HG02973 (cell line): Measurements from ENCODE around the gene SLC12A7.

ENCODE experiments used
- ATAC-seq: cut with Tn5 transposase; IDR thresholded peaks from one replicate; pipeline ENCODE4 v1.9.1; 2021; ENCODE audit warnings: moderate library complexity; ENCODE audit not compliant: unreplicated experiment

Gene SLC12A7

DNA sequence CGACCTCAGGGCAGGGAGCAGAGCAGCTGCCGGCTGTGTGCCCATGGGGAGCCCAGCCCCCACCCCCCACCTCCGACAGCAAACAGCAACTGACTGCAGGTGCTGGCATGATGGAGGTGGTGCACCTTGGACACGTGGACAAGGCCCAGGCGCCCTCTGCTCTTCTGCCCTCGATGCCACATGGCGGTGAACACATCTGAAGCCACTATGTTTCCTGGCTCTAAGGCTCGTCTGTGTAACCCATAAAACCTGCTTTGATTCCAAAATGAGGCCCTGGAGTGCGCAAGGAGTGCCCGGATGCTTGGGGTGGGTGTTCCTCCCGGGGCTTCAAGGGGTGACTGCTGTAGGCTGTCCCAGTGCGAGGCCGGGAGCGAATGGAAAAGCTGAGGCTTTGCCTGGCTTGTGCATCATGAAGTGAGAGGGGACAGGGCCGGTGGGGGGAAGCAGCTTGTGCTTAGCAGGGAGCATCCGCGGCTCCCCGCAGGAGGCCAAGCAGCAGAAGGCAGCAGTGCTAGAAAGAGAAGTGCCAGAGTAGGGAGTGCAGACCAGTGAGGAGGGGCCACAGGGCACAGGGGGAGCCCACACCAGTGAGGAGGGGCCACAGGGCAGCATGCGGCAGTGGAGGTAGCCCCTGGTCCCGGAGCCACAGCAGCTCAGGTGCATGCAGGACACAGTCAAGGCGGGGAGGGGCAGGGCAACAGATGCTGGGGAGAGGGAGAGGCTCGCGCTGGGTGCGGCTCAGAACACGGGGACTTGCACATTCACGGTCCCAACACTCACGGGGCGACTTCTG is 73.2 kb downstream of the SLC12A7 start:
- ATAC-seq: no peak

DNA sequence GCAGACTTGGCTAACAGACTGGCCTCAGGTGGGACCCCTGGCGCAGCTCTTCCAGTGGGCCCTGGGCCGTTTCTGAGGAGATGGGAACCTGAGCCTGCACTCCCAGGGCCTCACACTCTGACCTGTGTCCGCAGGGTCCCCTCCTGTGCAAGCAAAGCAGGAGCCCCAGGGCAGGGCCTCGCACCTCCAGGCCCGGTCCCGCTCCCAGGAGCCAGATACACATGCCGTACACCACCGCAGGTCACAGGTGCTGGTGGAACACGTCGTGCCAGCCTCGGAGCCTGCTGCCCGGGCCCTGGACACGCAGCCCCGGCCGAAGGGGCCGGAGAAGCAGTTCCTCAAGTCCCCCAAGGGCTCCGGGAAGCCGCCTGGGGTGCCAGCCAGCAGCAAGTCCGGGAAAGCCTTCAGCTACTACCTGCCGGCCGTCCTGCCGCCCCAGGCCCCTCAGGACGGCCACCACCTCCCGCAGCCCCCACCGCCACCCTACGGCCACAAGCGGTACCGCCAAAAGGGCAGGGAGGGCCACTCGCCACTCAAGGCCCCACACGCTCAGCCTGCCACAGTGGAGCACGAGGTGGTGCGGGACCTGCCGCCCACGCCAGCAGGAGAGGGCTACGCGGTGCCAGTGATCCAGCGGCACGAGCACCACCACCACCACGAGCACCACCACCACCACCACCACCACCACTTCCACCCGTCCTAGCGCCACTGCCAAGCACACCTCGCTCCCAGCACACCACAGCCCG is 74.0 kb downstream of the SLC12A7 start:
- ATAC-seq: no peak

DNA sequence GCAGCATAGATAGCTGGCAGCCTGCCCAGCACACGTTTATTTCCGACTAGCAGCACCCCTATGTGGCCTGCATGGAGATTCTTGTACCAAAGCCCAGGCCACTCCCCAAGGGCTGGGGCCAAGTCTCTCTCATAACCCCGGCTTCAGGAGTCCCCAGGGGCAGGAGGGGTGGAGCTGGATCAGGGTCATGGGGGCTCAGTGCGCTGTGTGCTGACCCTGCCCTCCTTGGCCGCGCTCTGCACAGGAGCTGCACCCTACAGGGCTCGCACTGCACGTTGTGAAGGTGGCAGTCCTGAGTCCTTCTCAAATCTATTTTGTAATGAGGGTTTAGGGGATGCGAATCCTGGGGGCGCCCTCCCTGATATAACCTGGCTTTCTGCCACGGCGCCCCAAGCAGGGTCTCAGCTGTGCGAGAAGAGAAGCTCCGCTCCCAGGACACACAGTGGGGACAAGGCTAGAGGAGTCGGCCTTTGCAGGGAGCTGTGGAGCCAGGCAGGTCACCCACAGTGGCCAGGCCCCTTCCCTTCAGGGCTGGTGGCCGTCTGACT is 74.7 kb downstream of the SLC12A7 start:
- no peak for ATAC-seq

DNA sequence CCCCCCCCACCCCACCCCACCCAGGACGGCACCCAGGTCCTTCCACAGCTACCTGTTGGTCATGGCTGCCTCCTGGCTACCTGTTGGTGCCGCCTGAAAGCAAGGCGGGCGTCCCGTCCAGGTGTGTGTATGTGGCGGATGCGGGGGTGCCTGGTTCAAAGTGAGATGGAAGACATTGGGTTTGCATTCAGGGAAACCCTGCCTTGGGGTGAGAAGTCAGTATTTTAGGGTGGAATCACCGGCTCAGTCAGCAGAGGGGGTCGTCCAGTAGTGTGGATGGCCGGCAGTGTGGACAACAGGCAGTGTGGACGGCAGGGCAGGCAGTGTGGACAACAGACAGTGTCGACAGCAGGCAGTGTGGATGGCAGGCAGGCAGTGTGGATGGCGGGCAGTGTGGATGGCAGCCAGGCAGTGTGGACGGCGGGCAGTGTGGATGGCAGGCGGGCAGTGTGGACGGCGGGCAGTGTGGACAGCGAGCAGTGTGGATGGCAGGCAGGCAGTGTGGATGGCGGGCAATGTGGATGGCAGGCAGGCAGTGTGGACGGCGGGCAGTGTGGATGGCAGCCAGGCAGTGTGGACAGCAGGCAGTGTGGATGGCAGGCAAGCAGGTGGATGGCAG is 75.2 kb downstream of the SLC12A7 start:
- no peak for ATAC-seq

DNA sequence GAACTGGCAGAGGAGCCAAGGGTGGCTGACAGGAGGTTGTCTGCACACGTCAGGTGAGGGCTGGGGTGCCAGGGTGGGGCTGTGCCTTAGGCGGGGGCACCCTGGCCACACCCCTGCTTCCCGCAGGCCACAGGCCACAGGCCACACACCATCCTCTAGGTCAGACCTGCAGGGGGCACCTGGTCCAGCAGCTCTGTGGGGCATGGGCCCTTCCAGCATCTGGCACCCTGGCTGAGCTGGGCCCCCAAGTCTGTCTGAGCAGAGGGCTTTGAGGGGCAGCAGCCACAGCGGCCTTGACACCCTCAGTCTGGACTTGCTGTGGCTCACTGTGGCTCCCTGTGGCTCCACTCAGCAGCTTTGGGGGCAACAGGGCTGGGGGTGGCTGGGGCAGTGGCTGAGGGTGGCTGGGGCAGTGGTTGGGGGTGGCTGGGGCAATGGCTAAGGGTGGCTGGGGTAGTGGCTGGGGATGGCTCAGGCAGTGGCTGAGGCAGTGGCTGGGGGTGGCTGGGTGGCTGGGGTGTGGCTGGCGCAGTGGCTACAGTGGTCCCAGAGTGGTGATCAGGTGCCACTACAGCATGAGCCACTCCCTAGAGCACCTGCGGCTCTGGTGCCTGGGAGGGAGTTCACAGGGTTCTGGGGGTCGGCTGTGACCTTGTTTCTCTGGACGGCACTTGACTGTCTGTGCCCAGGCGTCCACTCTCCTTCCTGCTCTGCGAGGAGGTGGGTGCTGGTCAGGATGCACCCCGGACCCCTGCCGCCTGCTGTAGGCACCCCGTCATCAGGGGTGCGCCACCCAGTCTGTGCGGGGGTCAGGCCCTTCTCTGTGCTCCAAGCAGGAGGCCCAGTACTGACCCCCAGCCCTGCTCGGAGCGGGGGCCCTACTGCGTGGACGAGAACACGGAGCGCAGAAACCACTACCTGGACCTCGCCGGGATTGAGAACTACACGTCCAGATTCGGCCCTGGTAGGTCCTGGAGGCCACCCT is 76.2 kb downstream of the SLC12A7 start:
- ATAC-seq: no peak

DNA sequence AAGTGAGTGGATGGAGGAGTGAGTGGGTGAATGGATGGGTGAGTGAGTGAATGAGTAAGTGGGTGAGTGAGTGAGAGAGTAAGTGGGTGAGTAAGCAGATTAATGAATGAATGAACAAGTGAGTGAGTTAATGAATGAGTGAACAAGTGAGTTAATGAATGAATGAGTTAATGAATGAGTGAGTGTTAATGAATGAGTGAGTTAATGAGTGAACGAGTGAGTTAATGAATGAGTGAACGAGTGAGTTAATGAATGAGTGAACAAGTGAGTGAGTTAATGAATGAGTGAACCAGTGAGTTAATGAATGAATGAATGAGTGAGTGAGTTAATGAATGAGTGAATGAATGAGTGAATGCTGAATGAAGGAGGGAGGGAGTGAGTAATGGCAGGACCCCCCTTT is 76.9 kb downstream of the SLC12A7 start:
- no peak for ATAC-seq

DNA sequence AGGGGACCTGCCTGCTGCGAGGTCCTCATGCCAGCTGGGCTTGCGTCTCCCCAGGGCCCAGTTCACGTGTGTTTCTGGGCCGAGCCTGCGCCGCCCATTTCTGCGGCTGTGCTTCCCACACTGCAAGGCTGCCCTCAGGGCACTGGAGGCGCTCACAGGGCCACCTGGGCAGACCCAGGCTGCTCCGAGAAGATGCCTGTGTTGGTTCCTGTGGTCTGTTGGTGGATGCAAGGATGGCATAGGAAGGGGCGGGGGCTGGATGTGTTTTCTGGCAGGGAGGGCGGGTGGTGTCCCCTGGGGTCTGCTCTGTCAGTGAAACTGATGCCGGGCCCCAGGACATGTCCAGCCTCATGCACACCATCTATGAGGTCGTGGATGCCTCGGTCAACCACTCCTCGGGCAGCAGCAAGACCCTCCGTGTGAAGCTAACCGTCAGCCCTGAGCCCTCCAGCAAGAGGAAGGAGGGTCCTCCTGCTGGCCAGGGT is 77.4 kb downstream of the SLC12A7 start:
- ATAC-seq: no peak

DNA sequence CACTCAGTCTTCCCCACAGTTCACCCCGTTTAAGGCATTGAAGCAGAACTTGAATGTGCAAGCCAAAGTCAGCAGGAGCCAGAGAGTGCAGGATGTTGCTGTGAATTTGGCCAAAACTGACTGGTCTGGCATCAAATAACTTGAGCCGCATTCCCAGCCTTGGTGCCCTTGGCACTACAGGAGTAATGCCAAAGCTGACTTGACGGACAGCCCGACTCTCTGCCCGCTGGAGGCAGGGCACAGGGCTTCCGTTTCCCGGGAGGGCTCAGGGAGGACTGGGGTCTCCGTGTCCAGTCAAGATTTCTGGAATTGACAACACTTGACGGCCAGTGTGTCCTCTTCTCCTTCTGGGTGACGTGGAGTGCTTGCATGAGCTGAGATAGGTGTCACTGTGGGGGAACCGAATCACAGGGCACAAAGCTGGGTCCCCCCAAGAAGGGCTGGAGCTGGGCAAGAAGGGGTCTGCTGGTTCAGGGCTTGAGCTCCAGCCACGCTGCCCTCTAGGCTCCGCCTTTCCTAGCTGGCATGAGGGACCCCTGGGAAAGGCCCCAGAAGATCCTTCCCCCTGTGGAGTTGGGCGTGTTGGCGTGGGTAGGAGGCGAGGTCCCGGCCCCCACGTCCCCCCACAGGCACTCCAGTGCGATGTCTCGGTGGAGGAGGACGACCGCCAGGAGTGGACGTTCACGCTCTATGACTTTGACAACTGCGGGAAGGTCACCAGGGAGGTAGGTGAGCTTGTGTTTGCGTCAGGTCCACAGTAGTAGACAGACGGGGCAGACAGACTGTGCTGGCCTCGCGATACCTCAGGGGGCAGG is 78.0 kb downstream of the SLC12A7 start:
- ATAC-seq: no peak

DNA sequence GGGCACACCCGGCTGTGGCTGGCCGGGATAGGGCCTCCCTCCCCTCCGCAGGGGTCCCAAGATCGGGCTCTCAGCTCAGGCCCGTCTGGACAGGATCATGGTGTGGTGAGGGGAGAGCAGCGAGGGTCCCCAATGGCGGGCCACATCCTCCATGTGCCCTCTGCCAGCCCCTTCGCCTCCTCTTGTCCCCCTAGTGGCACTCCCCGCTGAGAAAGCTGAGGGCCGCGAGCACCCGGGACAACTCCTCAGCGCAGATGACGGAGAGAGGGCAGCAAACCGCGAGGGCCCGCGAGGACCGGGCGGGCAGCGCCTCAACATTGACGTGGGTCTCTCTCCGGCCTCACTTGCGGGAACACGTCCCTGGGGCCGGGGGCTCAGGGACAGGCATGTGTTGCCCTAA is 78.7 kb downstream of the SLC12A7 start:
- no peak for ATAC-seq

DNA sequence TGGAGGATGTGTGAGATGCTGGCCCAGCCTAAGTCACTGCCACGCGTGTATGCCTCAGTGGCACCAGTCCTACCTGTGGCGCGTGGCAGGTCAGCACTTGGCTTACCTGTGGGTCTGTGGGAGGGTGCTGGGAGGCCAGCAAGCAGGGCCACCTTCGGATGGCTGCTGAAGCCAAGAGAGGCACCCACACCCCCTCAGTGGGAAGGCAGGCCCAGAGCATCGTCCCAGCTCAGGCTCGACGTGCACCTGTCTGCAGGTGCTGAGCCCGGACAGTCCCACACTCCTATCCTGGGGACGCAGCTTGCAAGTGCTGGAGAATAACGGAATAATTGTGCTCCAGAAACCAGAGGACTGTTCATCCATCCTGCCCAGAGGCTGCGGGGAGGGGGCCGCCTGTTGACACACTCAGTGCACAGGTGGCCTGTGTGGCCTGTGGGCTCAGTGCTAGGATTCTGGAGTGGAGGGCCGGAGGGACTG is 79.3 kb downstream of the SLC12A7 start:
- no peak for ATAC-seq

DNA sequence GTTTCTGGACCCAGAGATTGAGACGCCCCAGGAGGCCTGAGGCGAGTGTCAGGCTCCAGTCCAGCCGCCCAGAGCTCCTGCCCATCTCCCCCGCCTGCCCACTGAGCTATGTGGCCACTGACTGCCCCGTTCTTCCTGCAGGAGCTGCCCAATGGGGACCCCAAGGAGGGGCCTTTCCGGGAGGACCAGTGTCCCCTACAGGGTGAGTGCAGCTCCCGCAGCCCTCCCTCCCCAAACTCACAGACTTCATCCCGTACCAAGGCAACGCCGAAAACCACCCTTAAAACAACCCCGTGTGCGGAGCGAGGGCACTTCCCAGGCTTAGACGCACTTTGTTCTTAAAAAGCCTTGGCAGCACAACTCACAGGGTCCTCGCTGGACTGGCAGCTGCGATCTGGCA is 79.9 kb downstream of the SLC12A7 start:
- ATAC-seq: no peak

DNA sequence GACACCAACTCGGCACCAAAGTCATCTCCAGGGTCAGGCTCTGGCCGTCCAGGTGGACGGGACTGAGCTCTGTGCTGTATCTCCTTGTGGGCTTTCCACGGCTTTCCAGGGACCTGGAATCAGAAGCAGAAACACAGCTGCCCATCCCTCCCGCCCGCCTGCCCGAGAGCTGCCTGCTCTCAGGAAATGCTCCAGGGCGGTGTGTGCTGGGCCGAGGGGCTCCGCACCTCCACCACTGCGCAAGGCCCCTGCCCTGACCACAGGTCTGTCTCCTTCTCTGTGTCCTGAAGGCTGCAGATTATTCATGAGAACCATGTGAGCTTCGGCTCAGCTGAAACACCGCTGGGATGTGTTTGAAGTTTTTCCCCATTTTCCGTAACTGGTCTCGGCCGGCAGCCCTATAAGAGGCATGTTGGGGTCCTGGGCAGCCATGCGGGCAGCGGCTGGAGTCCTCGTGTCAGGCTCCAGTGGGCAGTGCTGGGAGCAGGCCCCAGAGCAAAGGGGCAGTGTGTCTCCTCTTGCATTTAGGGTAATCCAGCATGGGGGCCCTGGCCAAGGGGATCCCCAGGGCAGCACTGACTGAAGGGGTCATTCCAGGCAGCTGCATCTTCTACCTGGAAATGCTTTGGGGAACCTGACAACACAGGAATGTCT is 80.4 kb downstream of the SLC12A7 start:
- no peak for ATAC-seq

DNA sequence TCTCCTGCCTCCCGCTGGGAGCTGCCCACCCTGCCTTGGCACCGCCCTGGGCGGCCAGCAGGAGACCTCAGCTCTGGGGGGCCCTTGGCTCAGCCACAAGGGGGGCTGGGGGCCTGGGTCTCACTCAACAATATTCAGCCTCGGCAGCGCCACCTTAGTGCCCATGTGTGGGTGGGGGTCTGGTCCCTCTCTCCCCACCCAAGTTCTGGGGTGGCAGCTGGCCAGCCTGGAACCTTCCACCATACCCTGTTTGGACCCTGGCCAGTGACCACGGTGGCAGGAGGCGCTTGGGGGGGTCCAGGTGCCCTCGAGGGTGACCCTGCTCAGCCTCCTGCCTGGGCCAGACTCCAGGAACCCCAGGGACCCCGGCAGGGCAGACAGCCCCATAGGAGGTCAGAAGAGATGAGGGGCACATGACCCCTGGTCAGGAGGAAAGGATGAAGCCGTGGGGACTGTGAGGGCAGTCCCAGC is 81.0 kb downstream of the SLC12A7 start:
- ATAC-seq: no peak

DNA sequence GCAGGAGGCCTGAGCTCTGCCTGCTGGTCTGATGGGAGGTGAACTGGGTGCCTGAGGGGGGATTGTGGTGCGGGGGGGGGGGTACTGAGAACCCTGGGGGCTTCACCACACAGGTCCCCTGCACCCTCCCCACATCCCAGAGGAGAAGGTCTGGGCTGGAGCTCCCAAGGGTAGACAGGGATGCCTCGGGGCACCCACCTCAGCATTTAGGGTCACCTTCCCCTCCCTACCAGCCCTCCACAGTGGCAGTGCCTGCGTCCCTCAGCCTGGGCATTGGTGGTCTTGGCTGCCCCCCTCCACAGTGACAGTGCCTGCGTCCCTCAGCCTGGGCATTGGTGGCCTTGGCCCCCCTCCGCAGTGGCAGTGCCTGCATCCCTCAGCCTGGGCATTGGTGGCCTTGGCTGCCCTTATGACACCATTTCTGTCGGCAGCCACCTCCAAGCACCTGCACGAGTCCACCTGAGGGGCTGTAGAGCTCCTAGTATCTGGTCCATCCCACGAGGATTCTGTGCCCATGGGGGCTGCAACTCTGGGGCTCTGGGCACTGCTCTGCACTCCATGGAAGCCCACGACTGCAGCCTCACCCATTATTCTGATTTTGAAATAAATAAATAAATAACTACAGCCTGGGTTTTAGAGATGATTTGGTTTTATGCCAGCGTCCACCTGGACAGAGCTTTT is 81.8 kb downstream of the SLC12A7 start:
- no peak for ATAC-seq

DNA sequence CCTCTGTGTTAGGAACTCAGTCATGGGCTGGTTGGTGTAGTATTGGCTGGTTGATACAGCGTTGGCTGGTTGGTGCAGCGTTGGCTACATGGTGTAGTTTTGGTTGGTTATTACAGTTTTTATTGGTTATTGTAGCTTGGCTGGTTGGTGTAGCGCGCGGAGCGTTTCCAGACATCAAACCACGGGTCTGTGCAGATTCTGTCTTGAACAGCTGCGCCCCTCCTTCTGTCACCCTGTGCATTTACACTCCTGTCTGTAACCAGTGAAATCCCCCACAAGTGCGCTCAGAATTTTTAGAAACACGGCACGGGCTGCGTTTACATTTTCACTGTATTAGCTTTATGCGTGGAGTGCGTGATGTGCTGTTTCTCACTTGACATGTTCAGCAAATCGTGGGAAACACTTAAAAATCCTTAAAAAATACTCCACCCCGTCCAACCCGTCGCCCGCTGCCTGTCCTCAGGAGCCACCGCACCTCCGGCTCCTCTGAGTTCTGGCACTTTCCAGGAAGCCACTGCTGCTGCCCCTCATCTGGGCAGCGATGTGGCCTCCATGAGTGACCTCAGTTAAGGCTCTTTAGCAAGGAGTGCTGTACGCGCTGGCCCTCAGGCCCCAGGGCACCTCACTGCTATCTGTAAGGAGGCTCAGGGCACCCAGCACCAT is 82.5 kb downstream of the SLC12A7 start:
- no peak for ATAC-seq

DNA sequence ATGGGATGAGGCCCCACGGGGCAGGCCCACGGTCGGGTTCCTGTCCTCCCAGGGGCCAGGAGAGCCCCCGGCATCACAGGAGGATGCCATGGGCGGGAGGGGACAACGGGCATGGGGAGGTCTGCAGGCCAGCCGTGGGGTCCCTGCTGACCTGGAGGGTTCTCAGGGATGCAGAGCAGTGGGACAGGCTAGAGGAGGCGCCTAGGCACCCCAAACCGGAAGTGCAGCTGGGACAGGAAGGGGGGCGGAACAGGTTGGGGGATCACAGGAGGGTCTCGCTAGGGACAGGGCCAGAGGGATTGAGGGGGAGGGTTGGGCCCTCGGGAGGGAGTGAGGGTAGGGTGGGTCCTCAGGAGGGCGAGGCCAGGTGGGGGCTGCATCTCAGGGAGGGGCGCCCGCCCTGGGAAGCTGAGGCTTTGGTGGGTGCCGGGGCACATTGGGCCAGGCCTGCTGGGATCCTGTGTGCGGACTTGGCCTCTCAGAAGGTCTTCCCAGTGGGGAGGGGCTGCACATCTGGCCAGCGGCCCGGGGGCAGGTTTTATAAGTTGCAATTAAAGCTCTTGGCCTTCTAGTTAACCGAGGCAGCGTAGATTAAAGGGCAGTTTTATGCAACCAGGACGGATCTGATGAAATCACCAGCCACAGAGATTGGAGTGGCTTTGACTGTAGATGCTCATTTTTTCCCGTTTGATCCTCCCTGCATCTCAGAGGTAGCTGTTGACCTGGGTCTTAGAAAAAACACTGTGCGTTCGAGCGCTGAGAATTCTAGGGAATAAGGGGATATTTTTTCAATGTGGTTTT is 83.2 kb downstream of the SLC12A7 start:
- no peak for ATAC-seq
